Measurements from ENCODE around the gene VPS26B.

DNA sequence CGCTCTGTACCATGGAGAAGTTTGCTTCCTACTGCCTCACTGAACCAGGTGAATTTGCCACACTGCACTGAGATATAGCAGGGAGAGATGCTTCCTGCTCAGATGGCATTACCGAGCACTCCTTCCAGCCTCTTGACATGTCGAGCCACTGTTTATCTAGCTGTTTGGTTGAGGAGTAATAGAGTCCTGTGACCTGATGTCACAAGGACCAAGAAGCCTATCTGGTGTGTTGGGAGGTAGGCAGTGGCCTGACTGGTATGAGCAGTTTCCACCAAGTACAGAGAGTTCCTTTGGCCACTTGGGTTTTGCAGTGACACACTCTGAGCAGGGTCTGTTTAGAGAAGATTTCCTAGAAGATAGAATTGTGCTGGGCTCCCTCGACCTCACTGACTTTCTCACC is 34.1 kb downstream of the VPS26B start:
- TF ChIP-seq, protein P1, sequence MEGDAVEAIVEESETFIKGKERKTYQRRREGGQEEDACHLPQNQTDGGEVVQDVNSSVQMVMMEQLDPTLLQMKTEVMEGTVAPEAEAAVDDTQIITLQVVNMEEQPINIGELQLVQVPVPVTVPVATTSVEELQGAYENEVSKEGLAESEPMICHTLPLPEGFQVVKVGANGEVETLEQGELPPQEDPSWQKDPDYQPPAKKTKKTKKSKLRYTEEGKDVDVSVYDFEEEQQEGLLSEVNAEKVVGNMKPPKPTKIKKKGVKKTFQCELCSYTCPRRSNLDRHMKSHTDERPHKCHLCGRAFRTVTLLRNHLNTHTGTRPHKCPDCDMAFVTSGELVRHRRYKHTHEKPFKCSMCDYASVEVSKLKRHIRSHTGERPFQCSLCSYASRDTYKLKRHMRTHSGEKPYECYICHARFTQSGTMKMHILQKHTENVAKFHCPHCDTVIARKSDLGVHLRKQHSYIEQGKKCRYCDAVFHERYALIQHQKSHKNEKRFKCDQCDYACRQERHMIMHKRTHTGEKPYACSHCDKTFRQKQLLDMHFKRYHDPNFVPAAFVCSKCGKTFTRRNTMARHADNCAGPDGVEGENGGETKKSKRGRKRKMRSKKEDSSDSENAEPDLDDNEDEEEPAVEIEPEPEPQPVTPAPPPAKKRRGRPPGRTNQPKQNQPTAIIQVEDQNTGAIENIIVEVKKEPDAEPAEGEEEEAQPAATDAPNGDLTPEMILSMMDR (IDR thresholded peaks at IDR 0.05; ENCODE audit: low read depth, low read length) = no peak
- TF ChIP-seq MYC (IDR thresholded peaks at IDR 0.05; ENCODE audit: low read depth, low read length) = no peak

All from NB4 (cell line).